GM18861 (cell line): ENCODE measurements around the gene TMEM119.
"Not testable (repeated sequence)": the region's sequence is repeated elsewhere in the genome, so short reads cannot be mapped to it uniquely, and the experiment has no call there.

ENCODE experiments used
- ATAC-seq: cut with Tn5 transposase; IDR thresholded peaks from one replicate; pipeline ENCODE4 v1.9.1; 2021; ENCODE audit not compliant: unreplicated experiment

TMEM119 gene

GRCh38 chr12:108567406-108568337 is 30.2 kb downstream of the TMEM119 start:
- ATAC-seq = no peak

GRCh38 chr12:108566452-108566851 is 31.4 kb downstream of the TMEM119 start:
- no peak for ATAC-seq

- ATAC-seq = no peak
These were observed 31.9 kb downstream of the TMEM119 start for GRCh38 chr12:108565976-108566375.

- ATAC-seq = no peak
These were observed 32.7 kb downstream of the TMEM119 start for GRCh38 chr12:108565146-108565545.

- ATAC-seq = no peak
These were observed 33.2 kb downstream of the TMEM119 start for GRCh38 chr12:108564724-108565123.

GRCh38 chr12:108563804-108564151 is 34.1 kb downstream of the TMEM119 start:
- ATAC-seq = no peak

GRCh38 chr12:108563136-108563803 is 34.6 kb downstream of the TMEM119 start:
- ATAC-seq = peak; percentile 35

- ATAC-seq = peak; percentile 46
These were observed 35.3 kb downstream of the TMEM119 start, which contains the start of gene ISCU for GRCh38 chr12:108562348-108563135. Gene ISCU, plus strand, starts transcription at chr12:108562596. Its CDS starts 27 bp downstream, at chr12:108562623.

- ATAC-seq = no peak
These were observed 36.0 kb downstream of the TMEM119 start for GRCh38 chr12:108561852-108562347.

- peak; percentile 36 for ATAC-seq
These were observed 36.8 kb downstream of the TMEM119 start, which contains the start of gene SART3 for GRCh38 chr12:108560752-108561719. Gene SART3, minus strand, starts transcription at chr12:108561173. Its CDS starts 19 bp downstream, at chr12:108561154.

GRCh38 chr12:108560321-108560721 is 37.6 kb downstream of the TMEM119 start:
- no peak for ATAC-seq

GRCh38 chr12:108559748-108560147 is 38.1 kb downstream of the TMEM119 start:
- ATAC-seq = no peak

- no peak for ATAC-seq
These were observed 38.8 kb downstream of the TMEM119 start for GRCh38 chr12:108559007-108559655.

- ATAC-seq = not testable (repeated sequence)
These were observed 42.5 kb downstream of the TMEM119 start for GRCh38 chr12:108555383-108555782.

- no peak for ATAC-seq
These were observed 44.1 kb downstream of the TMEM119 start for GRCh38 chr12:108553799-108554198.

- no peak for ATAC-seq
These were observed 46.3 kb downstream of the TMEM119 start for GRCh38 chr12:108551535-108551934.

GRCh38 chr12:108548954-108549521 is 48.8 kb downstream of the TMEM119 start:
- no peak for ATAC-seq

- ATAC-seq = no peak
These were observed 50.2 kb downstream of the TMEM119 start for GRCh38 chr12:108547686-108548085.

GRCh38 chr12:108543652-108544051 is 54.2 kb downstream of the TMEM119 start:
- ATAC-seq = no peak
